Uterus (tissue), 2 donors: ENCODE measurements around the gene FXN.

ENCODE experiments used
- POLR2A ChIP-seq, 2 donors: fragments of 450-650 bp; IDR thresholded peaks; one replicate each; pipeline ENCODE4 v1.6.1; 2016; ENCODE audit warnings: antibody characterized with exemption in 2 of 2, mild to moderate bottlenecking in 1 of 2, moderate library complexity in 1 of 2
- TF ChIP-seq, protein P1 (sequence below), 4 experiments: fragments of 200-600 bp in 2 of 4; fragments of 450-650 bp in 2 of 4; sonication (generic) in 2 of 4; IDR thresholded peaks; one replicate each; pipeline ENCODE4 v1.5.1; 2016 to 2019; ENCODE audit warnings: antibody characterized with exemption in 4 of 4, mild to moderate bottlenecking in 2 of 4, moderate library complexity in 1 of 4

DNA sequence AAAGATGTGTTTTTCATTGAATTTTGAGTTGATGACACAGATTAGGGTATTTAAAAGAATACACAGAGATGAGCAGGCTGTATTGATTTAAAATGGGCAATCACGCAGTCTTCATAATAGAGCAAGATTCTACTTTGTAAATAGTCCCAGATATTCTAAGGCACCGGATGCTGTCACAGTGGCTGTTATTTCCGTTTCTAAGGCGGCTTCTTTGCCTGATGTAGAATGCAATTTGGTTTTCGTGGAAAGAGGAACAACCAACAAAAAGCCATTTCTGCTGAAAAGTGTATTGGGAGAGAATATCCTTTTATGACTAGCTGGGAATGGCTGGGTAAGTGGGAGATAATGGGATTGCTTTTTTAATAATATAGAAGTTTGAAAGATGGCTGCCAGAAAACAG is 39.1 kb upstream of the FXN start:
- TF ChIP-seq, protein P1, sequence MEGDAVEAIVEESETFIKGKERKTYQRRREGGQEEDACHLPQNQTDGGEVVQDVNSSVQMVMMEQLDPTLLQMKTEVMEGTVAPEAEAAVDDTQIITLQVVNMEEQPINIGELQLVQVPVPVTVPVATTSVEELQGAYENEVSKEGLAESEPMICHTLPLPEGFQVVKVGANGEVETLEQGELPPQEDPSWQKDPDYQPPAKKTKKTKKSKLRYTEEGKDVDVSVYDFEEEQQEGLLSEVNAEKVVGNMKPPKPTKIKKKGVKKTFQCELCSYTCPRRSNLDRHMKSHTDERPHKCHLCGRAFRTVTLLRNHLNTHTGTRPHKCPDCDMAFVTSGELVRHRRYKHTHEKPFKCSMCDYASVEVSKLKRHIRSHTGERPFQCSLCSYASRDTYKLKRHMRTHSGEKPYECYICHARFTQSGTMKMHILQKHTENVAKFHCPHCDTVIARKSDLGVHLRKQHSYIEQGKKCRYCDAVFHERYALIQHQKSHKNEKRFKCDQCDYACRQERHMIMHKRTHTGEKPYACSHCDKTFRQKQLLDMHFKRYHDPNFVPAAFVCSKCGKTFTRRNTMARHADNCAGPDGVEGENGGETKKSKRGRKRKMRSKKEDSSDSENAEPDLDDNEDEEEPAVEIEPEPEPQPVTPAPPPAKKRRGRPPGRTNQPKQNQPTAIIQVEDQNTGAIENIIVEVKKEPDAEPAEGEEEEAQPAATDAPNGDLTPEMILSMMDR (IDR thresholded peaks at IDR 0.05), result no peak
- TF ChIP-seq POLR2A (IDR thresholded peaks at IDR 0.05), result no peak
